Measurements from ENCODE around the gene DMGDH. TPM values are rescaled to one million over a fixed set of nuclear protein-coding genes. Genes with fewer than 3 reads are reported as not detected.

Gene DMGDH
- total and polyA plus RNA-seq, 2 donors from 2014 or later, result 10.4 to 39.7 TPM

- no peaks in the 10 kb centered on the region for H3K36me3 ChIP-seq (ENCODE audit: control insufficient read depth in 2 of 3, insufficient read depth in 3 of 3, low read length in 3 of 3)
- no peaks in the 10 kb centered on the region for H3K9me3 ChIP-seq (ENCODE audit: control insufficient read depth in 2 of 3, insufficient read depth in 1 of 3, low read length in 3 of 3)
- H3K27me3 ChIP-seq (ENCODE audit: control insufficient read depth, insufficient read depth, low read length), result no peaks in the 10 kb centered on the region
- peak overlapping the region in 1 of 3 donors; percentile 2 for H3K9ac ChIP-seq (ENCODE audit: low read length in 3 of 3)
- DNase-seq (no peak), FAIRE-seq (no peak)
- TF ChIP-seq, protein P1, sequence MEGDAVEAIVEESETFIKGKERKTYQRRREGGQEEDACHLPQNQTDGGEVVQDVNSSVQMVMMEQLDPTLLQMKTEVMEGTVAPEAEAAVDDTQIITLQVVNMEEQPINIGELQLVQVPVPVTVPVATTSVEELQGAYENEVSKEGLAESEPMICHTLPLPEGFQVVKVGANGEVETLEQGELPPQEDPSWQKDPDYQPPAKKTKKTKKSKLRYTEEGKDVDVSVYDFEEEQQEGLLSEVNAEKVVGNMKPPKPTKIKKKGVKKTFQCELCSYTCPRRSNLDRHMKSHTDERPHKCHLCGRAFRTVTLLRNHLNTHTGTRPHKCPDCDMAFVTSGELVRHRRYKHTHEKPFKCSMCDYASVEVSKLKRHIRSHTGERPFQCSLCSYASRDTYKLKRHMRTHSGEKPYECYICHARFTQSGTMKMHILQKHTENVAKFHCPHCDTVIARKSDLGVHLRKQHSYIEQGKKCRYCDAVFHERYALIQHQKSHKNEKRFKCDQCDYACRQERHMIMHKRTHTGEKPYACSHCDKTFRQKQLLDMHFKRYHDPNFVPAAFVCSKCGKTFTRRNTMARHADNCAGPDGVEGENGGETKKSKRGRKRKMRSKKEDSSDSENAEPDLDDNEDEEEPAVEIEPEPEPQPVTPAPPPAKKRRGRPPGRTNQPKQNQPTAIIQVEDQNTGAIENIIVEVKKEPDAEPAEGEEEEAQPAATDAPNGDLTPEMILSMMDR (IDR thresholded peaks at IDR 0.05; ENCODE audit: borderline replicate concordance, extremely low read depth, insufficient read depth), result no peak
- intact Hi-C loops (cut with DNase I), result loop anchor here (5.0 kb wide), 1 partner anchor 106 kb away; no protein-coding TSS in a partner anchor
- peaks cover 0 to 12% (median 7%) of the 10 kb centered on the region in 3 donors for H3K4me1 ChIP-seq (ENCODE audit: control insufficient read depth in 2 of 3, insufficient read depth in 2 of 3, low read depth in 1 of 3, low read length in 3 of 3)
- H3K4me3 ChIP-seq (ENCODE audit: low read length in 3 of 3), result no peak overlapping the region
- no peak overlapping the region for H3K27ac ChIP-seq (ENCODE audit: low read depth in 2 of 2, low read length in 2 of 2)
Observed at GRCh38 chr5:79021753-79022152, 47.7 kb downstream of the DMGDH start.

DNA sequence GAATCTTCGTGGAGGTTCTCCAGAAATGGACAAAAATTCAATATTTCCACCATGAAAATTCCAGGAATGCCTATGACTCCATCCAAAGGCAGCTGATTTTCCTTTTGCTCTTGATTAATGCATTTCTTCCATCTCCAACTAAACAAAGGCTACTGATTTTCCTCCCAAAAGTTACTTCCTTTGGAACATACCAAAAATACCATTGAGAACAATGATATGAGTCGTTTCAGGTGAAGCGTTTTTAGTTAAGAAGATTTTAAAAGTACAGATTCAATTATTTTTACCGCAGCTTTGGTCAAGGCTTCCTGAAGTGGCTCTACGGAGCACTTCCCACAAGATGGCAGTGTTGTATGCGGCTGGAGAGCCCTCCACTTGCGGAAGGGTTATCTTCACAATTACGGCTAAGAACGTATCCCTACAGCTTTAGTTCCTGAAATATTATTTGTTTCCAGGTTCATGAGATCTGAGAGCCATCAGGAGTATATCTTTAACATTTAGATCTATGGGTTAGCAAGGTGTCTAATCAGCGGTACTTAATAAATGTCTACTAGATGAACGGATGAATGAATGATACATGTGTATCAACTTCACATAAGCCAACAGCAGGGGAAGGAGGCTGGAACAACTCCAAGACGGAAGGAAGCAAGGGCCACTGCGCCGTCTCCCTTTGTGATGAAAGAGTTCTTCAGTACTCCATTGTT is 48.5 kb downstream of the DMGDH start:
- Histone ChIP-seq H3K4me1 (ENCODE audit: control insufficient read depth in 2 of 3, insufficient read depth in 2 of 3, low read depth in 1 of 3, low read length in 3 of 3) (peaks cover 0 to 7% (median 6%) of the 10 kb centered on the region in 3 donors), H3K27me3 (ENCODE audit: control insufficient read depth, insufficient read depth, low read length) (no peaks in the 10 kb centered on the region), H3K27ac (ENCODE audit: low read depth in 2 of 2, low read length in 2 of 2) (no peak overlapping the region), H3K36me3 (ENCODE audit: control insufficient read depth in 2 of 3, insufficient read depth in 3 of 3, low read length in 3 of 3) (no peaks in the 10 kb centered on the region), H3K9ac (ENCODE audit: low read length in 3 of 3) (peak overlapping the region in 1 of 3 donors; percentile 2), H3K9me3 (ENCODE audit: control insufficient read depth in 2 of 3, insufficient read depth in 1 of 3, low read length in 3 of 3) (no peaks in the 10 kb centered on the region), H3K4me3 (ENCODE audit: low read length in 3 of 3) (peak overlapping the region in 1 of 3 donors; percentile 19)
- peak; percentile 87 for FAIRE-seq
- DNase-seq, result peak; percentile 53 to 83 (median 73)
- intact Hi-C loops (cut with DNase I), result loop anchor here (5.0 kb wide), 1 partner anchor 106 kb away; no protein-coding TSS in a partner anchor
- TF ChIP-seq, protein P1 (IDR thresholded peaks at IDR 0.05; ENCODE audit: borderline replicate concordance, extremely low read depth, insufficient read depth), result peak; percentile 73

DNA sequence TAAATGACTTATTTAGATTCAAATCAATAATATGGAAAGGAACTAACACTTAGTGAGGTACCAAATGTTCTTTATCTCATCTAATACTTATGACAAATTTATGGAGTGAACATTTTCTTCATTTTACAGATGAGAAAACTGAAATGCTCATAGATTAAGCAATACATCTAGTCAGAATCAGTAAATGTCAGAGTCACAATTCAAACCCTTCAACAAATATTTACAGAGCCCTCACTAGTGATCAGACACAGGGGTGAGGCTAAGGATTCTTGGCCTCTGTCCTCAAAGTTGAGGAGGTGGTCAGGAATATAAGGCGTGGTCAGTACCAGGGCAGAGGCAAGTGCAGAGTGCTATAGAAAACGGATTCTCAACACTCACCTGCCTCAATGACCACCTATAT is 54.8 kb downstream of the DMGDH start:
- Histone ChIP-seq H3K9ac (ENCODE audit: low read length in 3 of 3) (no peak overlapping the region), H3K4me3 (ENCODE audit: low read length in 3 of 3) (no peak overlapping the region), H3K27me3 (ENCODE audit: control insufficient read depth, insufficient read depth, low read length) (no peaks in the 10 kb centered on the region), H3K27ac (ENCODE audit: low read depth in 2 of 2, low read length in 2 of 2) (no peak overlapping the region), H3K4me1 (ENCODE audit: control insufficient read depth in 2 of 3, insufficient read depth in 2 of 3, low read depth in 1 of 3, low read length in 3 of 3) (no peaks in the 10 kb centered on the region), H3K36me3 (ENCODE audit: control insufficient read depth in 2 of 3, insufficient read depth in 3 of 3, low read length in 3 of 3) (no peaks in the 10 kb centered on the region), H3K9me3 (ENCODE audit: control insufficient read depth in 2 of 3, insufficient read depth in 1 of 3, low read length in 3 of 3) (no peaks in the 10 kb centered on the region)
- DNase-seq, result no peak
- no peak for FAIRE-seq
- TF ChIP-seq, protein P1 (IDR thresholded peaks at IDR 0.05; ENCODE audit: borderline replicate concordance, extremely low read depth, insufficient read depth), result no peak
- intact Hi-C loops (cut with DNase I), result no loop called here
